ENCODE data around the gene ERFE.
A peak's percentile ranks its signal among the peaks of the same experiment; 100 is the strongest.
"Not testable (repeated sequence)": the region's sequence is repeated elsewhere in the genome, so short reads cannot be mapped to it uniquely, and the experiment has no call there.

The ERFE gene

DNA sequence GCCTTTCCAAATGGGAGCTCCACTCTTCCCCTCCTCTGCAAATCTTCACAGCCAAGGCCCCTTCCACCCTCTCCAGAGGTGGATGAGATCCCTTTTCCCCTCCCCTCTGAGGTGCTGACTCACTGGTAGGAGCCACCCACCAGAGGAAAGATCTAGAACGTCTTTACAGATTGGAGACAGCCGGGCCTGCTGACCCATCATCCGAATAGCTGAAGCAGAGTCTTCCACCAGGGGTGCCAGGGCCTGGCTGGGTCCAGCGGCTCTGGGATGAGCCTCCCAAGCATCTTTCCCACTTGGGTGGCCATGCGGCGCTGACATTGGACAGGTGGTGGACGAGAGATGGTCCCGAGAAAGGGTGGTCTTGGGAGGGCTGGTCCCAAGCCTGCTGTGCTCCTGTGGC, 9.0 kb downstream of the ERFE start:
- H4K20me1 ChIP-seq: 0 out of 2 replicates have a peak, but pooled peaks cover 11% of the 10 kb centered on the region
- H3K27ac ChIP-seq: no peak overlapping the region
- no peak overlapping the region for H3K4me2 ChIP-seq
- H3K27me3 ChIP-seq: no peaks in the 10 kb centered on the region
- H3K4me3 ChIP-seq: no peak overlapping the region
- peaks cover 21% of the 10 kb centered on the region for H3K4me1 ChIP-seq
- H3K9ac ChIP-seq: no peak overlapping the region
- H3K9me3 ChIP-seq: no peaks in the 10 kb centered on the region
- no peak for TF ChIP-seq Cebpa-rat (IDR thresholded peaks at IDR 0.05)
- H3K36me3 ChIP-seq: peaks cover 69% of the 10 kb centered on the region

GRCh38 chr2:238168196-238169047, 9.7 kb downstream of the ERFE start:
- TF ChIP-seq Cebpa-rat (IDR thresholded peaks at IDR 0.05): no peak
- Histone ChIP-seq H3K4me2 (no peak overlapping the region), H3K27me3 (no peaks in the 10 kb centered on the region), H3K27ac (no peak overlapping the region), H3K4me1 (peaks cover 21% of the 10 kb centered on the region), H3K36me3 (peaks cover 75% of the 10 kb centered on the region), H3K9ac (no peak overlapping the region), H4K20me1 (0 out of 2 replicates have a peak, but pooled peaks cover 11% of the 10 kb centered on the region), H3K4me3 (no peak overlapping the region), H3K9me3 (no peaks in the 10 kb centered on the region)

DNA sequence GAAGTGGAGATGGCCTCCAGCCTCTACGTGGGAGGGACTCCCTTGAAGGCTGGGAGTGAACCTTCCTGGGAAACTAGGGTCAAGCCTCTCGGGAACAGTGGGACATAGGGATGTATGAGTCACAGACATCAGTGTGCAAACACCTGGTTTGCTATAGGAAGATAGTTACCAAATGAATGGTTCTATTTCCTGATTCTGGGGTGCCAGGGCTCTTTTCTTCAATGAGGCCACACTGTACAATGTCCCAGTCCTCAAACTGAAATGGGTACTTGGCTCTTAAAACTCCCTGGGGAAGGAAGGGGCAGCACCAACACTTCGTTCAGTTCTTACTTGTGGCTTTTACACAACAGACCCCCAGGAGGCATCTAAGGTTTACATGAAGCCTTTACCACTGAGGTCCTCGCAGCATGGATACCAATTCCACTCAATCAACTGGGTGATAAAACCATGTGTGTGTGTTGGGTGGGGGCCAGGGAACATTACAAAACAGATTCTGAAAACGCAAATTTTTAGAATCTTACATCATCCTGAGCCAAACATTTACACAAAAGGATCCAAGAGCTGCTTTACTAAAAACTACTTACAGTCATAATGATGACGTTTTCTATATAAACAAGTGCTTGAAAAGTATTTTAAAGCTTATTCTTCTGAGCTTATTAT, 10.4 kb downstream of the ERFE start:
- H3K9me3 ChIP-seq: no peaks in the 10 kb centered on the region
- peaks cover 83% of the 10 kb centered on the region for H3K36me3 ChIP-seq
- 0 out of 2 replicates have a peak, but pooled peaks cover 11% of the 10 kb centered on the region for H4K20me1 ChIP-seq
- H3K4me1 ChIP-seq: peaks cover 21% of the 10 kb centered on the region
- no peak overlapping the region for H3K4me2 ChIP-seq
- no peak overlapping the region for H3K27ac ChIP-seq
- no peak overlapping the region for H3K4me3 ChIP-seq
- no peak for TF ChIP-seq Cebpa-rat (IDR thresholded peaks at IDR 0.05)
- no peaks in the 10 kb centered on the region for H3K27me3 ChIP-seq
- no peak overlapping the region for H3K9ac ChIP-seq

GRCh38 chr2:238169708-238170251, 11.0 kb downstream of the ERFE start:
- Histone ChIP-seq H3K4me2 (peak overlapping the region; percentile 39), H3K36me3 (peaks cover 89% of the 10 kb centered on the region), H3K27ac (no peak overlapping the region), H3K4me1 (peaks cover 21% of the 10 kb centered on the region), H3K9ac (0 out of 2 replicates have a peak overlapping the region, but pooled peaks have one; percentile 2), H3K4me3 (no peak overlapping the region), H3K27me3 (no peaks in the 10 kb centered on the region), H3K9me3 (no peaks in the 10 kb centered on the region), H4K20me1 (0 out of 2 replicates have a peak, but pooled peaks cover 11% of the 10 kb centered on the region)
- TF ChIP-seq Cebpa-rat (IDR thresholded peaks at IDR 0.05): no peak

GRCh38 chr2:238170386-238171071, 11.8 kb downstream of the ERFE start:
- peak overlapping the region; percentile 39 for H3K4me2 ChIP-seq
- H4K20me1 ChIP-seq: 0 out of 2 replicates have a peak, but pooled peaks cover 11% of the 10 kb centered on the region
- TF ChIP-seq Cebpa-rat (IDR thresholded peaks at IDR 0.05): no peak
- H3K27ac ChIP-seq: no peak overlapping the region
- peaks cover 21% of the 10 kb centered on the region for H3K4me1 ChIP-seq
- peaks cover 93% of the 10 kb centered on the region for H3K36me3 ChIP-seq
- no peak overlapping the region for H3K9ac ChIP-seq
- H3K27me3 ChIP-seq: no peaks in the 10 kb centered on the region
- H3K9me3 ChIP-seq: no peaks in the 10 kb centered on the region
- H3K4me3 ChIP-seq: no peak overlapping the region

GRCh38 chr2:238171072-238171431, 12.3 kb downstream of the ERFE start:
- H3K36me3 ChIP-seq: peaks cover 97% of the 10 kb centered on the region
- not testable (repeated sequence) for H3K9ac ChIP-seq, H3K4me3 ChIP-seq, H3K9me3 ChIP-seq, H3K4me2 ChIP-seq, H3K27me3 ChIP-seq, H3K27ac ChIP-seq
- H4K20me1 ChIP-seq: 0 out of 2 replicates have a peak, but pooled peaks cover 11% of the 10 kb centered on the region
- H3K4me1 ChIP-seq: peaks cover 21% of the 10 kb centered on the region

- no peak overlapping the region for H3K9ac ChIP-seq
- H3K36me3 ChIP-seq: peaks cover 98% of the 10 kb centered on the region
- 0 out of 2 replicates have a peak, but pooled peaks cover 11% of the 10 kb centered on the region for H4K20me1 ChIP-seq
- H3K4me2 ChIP-seq: no peak overlapping the region
- no peak for TF ChIP-seq Cebpa-rat (IDR thresholded peaks at IDR 0.05)
- H3K4me1 ChIP-seq: peaks cover 21% of the 10 kb centered on the region
- H3K9me3 ChIP-seq: no peaks in the 10 kb centered on the region
- H3K27ac ChIP-seq: no peak overlapping the region
- no peak overlapping the region for H3K4me3 ChIP-seq
- H3K27me3 ChIP-seq: no peaks in the 10 kb centered on the region
These were observed 12.9 kb downstream of the ERFE start for GRCh38 chr2:238171575-238172187.

DNA sequence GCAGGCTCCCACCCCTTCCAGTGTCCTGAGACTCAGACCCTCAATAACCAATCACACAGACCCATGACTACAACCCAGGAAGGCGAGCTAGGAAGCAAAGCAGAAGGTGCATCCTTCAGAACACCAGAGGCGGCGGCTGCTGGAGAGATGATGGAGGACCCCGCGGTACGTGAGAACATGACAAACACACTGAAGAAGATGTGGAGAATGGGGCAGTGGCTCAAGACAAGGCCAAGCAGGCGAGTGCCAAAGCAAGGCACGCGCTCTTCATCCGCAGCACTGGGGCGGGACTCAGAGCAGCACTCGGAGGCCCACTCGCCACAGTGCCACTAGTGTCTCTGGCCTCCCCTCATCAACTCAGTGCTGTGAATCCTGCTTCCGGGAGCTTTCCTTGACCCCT, 13.7 kb downstream of the ERFE start:
- Histone ChIP-seq H3K4me3 (no peak overlapping the region), H3K4me2 (no peak overlapping the region), H3K9me3 (no peaks in the 10 kb centered on the region), H3K27ac (no peak overlapping the region), H3K36me3 (peaks cover 98% of the 10 kb centered on the region), H3K4me1 (peaks cover 21% of the 10 kb centered on the region), H4K20me1 (0 out of 2 replicates have a peak, but pooled peaks cover 11% of the 10 kb centered on the region), H3K9ac (no peak overlapping the region), H3K27me3 (no peaks in the 10 kb centered on the region)
- no peak for TF ChIP-seq Cebpa-rat (IDR thresholded peaks at IDR 0.05)

GRCh38 chr2:238173692-238174091, 14.9 kb downstream of the ERFE start:
- Histone ChIP-seq H3K4me3 (no peak overlapping the region), H4K20me1 (0 out of 2 replicates have a peak, but pooled peaks cover 7% of the 10 kb centered on the region), H3K4me2 (no peak overlapping the region), H3K9ac (no peak overlapping the region), H3K27me3 (no peaks in the 10 kb centered on the region), H3K27ac (no peak overlapping the region), H3K36me3 (peaks cover 98% of the 10 kb centered on the region), H3K4me1 (peaks cover 21% of the 10 kb centered on the region), H3K9me3 (no peaks in the 10 kb centered on the region)
- TF ChIP-seq Cebpa-rat (IDR thresholded peaks at IDR 0.05): no peak

Data from BLaER1 (cell line).